AG04450 (cell line): ENCODE measurements around the gene TMEM132A. TPM values are rescaled to one million over a fixed set of nuclear protein-coding genes. Genes with fewer than 3 reads are reported as not detected.

Source experiments
- CTCF ChIA-PET: fragments of 300-600, 350-600 bp; formaldehyde crosslinking; extraction: SDS; loops from one replicate; lab custom pipeline; 2022; ENCODE audit warnings: antibody characterized with exemption, inconsistent platforms; lab: Charles Lee
- POLR2A ChIA-PET: fragments of 350-600 bp; formaldehyde crosslinking; extraction: SDS; loops from one replicate; lab custom pipeline; 2021; ENCODE audit warnings: antibody characterized with exemption, inconsistent platforms; lab: Yijun Ruan, JAX
- DNase-seq: peaks from one replicate; pipeline ENCODE4 v3.0.0-alpha.2; 2011; ENCODE audit warnings: low read depth, low spot score
- H3K27ac ChIP-seq: one replicate; pipeline ENCODE4 v1.5.1; 2012; ENCODE audit warnings: low read depth, low read length, control low read depth
- H3K27me3 ChIP-seq: one replicate; pipeline ENCODE4 v1.6.0; 2012; ENCODE audit warnings: low read length; ENCODE audit not compliant: control insufficient read depth, insufficient read depth
- H3K4me3 ChIP-seq: 2 replicates; pipeline ENCODE4 v1.5.1; 2011; ENCODE audit warnings: mild to moderate bottlenecking, low read depth, low read length, control low read depth
- H3K9me3 ChIP-seq: 2 replicates; pipeline ENCODE4 v1.5.1; 2012; ENCODE audit warnings: low read length; ENCODE audit not compliant: control insufficient read depth, insufficient read depth
- polyA plus RNA-seq: library from polyadenylated mRNA; depleted of rRNA; stranded (reverse); fragments of >200 nt; gene quantifications from 2 replicates; pipeline ENCODE4 v1.2.3, GENCODE V29; 2011
- TF ChIP-seq, protein P1 (sequence below): IDR thresholded peaks from 2 replicates; pipeline ENCODE4 v1.5.1; 2011; ENCODE audit warnings: low read depth, low read length, control low read depth, inconsistent platforms

TMEM132A gene
- polyA plus RNA-seq, 1 experiment = 25.9 TPM

DNA sequence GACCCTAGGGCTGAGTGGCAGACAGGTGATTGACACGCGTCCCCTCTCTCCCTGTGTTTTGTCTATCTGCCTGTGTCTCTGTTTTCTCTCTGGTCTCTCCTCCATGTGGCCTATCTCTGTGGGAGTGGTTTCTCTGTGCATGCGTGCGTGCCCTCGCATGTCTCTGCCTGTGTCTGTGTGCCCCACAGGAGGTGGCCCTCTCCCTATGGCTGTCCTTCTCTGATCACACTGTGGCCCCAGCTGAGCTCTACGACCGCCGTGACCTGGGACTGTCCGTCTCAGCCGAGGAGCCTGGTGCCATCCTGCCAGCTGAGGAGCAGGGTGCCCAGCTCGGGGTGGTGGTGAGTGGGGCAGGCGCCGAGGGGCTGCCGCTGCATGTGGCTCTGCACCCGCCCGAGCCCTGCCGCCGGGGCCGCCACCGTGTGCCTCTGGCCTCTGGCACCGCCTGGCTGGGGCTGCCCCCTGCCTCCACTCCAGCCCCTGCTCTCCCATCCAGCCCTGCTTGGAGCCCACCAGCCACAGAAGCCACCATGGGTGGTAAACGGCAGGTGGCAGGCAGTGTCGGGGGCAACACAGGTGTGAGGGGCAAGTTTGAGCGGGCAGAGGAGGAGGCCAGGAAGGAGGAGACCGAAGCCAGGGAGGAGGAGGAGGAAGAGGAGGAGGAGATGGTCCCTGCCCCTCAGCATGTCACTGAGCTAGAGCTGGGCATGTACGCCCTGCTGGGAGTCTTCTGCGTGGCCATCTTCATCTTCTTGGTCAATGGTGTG is 11.6 kb downstream of the TMEM132A start:
- TF ChIP-seq, protein P1, sequence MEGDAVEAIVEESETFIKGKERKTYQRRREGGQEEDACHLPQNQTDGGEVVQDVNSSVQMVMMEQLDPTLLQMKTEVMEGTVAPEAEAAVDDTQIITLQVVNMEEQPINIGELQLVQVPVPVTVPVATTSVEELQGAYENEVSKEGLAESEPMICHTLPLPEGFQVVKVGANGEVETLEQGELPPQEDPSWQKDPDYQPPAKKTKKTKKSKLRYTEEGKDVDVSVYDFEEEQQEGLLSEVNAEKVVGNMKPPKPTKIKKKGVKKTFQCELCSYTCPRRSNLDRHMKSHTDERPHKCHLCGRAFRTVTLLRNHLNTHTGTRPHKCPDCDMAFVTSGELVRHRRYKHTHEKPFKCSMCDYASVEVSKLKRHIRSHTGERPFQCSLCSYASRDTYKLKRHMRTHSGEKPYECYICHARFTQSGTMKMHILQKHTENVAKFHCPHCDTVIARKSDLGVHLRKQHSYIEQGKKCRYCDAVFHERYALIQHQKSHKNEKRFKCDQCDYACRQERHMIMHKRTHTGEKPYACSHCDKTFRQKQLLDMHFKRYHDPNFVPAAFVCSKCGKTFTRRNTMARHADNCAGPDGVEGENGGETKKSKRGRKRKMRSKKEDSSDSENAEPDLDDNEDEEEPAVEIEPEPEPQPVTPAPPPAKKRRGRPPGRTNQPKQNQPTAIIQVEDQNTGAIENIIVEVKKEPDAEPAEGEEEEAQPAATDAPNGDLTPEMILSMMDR = no peak
- H3K4me3 ChIP-seq = no peak overlapping the region
- H3K9me3 ChIP-seq = no peaks in the 10 kb centered on the region
- no peaks in the 10 kb centered on the region for H3K27me3 ChIP-seq
- H3K27ac ChIP-seq = no peak overlapping the region
- DNase-seq = no peak
- ChIA-PET POLR2A (no interaction called here), CTCF (no interaction called here)

DNA sequence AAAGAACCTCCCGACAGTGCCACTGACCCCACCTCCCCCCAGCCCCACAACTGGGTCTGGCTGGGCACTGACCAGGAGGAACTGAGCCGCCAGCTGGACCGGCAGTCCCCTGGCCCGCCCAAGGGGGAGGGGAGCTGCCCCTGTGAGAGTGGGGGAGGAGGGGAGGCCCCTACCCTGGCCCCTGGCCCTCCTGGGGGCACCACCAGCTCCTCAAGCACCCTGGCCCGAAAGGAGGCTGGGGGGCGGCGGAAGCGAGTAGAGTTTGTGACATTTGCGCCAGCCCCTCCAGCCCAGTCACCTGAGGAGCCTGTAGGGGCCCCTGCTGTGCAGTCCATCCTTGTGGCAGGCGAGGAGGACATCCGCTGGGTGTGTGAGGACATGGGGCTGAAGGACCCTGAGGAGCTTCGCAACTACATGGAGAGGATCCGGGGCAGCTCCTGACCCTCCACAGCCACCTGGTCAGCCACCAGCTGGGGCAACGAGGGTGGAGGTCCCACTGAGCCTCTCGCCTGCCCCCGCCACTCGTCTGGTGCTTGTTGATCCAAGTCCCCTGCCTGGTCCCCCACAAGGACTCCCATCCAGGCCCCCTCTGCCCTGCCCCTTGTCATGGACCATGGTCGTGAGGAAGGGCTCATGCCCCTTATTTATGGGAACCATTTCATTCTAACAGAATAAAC is 12.3 kb downstream of the TMEM132A start:
- H3K4me3 ChIP-seq = no peak overlapping the region
- ChIA-PET POLR2A (no interaction called here), CTCF (no interaction called here)
- H3K27ac ChIP-seq = no peak overlapping the region
- TF ChIP-seq, protein P1 = no peak
- DNase-seq = no peak
- H3K9me3 ChIP-seq = no peaks in the 10 kb centered on the region
- H3K27me3 ChIP-seq = no peaks in the 10 kb centered on the region

DNA sequence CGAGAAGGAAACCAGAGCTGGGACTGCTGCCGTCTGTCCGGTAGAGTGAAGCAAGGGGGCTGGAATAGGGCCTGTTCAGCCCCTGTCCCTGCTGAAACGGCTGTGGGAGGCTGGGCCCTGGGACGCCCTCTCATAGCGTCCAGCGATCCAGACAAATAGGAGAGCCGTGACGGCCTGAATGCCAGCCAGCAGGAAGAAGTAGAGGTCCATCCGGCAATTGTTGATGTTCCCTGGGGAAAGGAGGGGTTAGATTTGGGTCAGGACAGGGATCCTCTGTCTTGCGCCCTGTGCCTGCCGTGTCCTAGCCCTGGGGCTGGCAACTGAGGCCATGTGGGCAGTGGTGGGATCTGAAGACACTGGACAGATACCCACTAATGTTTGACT is 12.9 kb downstream of the TMEM132A start:
- Histone ChIP-seq H3K27ac (no peak overlapping the region), H3K4me3 (no peak overlapping the region), H3K27me3 (peaks cover 2% of the 10 kb centered on the region), H3K9me3 (no peaks in the 10 kb centered on the region)
- CTCF ChIA-PET = no interaction called here
- no peak for DNase-seq
- TF ChIP-seq, protein P1 = no peak
- POLR2A ChIA-PET = no interaction called here

DNA sequence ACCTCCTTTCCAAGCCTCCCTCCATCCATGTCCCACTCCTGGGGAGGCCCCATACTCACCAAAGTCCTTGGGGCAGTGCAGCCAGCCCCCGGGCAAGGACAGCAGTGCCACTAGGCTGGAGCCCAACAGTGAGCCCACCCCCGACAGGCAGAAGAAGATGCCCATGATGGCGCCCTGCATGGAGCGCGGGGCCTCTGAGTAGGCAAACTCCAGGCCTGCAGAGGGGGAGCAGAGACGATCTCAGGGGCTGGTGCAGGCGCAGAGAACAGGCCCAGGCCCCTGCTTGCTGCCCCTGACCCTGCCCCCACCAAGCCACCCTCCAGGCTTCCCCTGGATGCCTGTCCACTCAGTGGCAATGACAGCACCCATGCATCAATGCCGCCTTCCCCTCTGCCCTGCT is 13.6 kb downstream of the TMEM132A start:
- H3K27ac ChIP-seq = no peak overlapping the region
- no peak for DNase-seq
- TF ChIP-seq, protein P1 = no peak
- CTCF ChIA-PET = no interaction called here
- POLR2A ChIA-PET = no interaction called here
- H3K4me3 ChIP-seq = no peak overlapping the region
- no peaks in the 10 kb centered on the region for H3K9me3 ChIP-seq
- peaks cover 2% of the 10 kb centered on the region for H3K27me3 ChIP-seq

DNA sequence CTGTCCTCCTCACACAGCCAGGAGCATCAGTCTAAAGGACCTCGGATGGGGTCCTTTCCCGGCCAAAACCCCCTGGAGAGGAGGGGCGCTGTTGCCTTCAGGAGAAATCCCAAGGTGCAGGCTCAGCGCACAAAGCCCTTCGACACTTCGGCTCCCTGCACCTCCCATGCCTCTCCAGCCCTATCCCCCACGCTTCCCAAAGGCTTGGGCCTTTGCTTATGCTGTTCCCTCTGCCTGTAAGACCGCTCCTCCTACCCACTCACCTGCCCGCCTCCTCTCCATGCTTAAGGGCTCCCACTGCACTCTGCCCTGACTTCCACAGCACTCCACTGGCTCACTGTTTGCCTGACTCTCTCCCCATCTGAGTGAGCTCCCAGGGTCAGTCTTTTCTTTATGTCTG is 14.2 kb downstream of the TMEM132A start:
- Histone ChIP-seq H3K27ac (no peak overlapping the region), H3K9me3 (no peaks in the 10 kb centered on the region), H3K4me3 (no peak overlapping the region), H3K27me3 (peaks cover 2% of the 10 kb centered on the region)
- TF ChIP-seq, protein P1 = no peak
- no peak for DNase-seq
- ChIA-PET CTCF (interaction anchor here (2.0 kb wide), 1 partner anchor 248 kb away, joined by 5 read pairs; no protein-coding TSS in a partner anchor), POLR2A (interaction anchor here (0.6 kb wide), 1 partner anchor 17 kb away, joined by 4 read pairs; no protein-coding TSS in a partner anchor)
